H4 (cell line): ENCODE data around the gene NEDD4L. TPM values are rescaled to one million over a fixed set of nuclear protein-coding genes. Genes with fewer than 3 reads are reported as not detected.
A peak's percentile ranks its signal among the peaks of the same experiment; 100 is the strongest.

Experiments used
- DNase-seq: peaks from one replicate; pipeline ENCODE4 v3.0.0-alpha.2; 2015; ENCODE audit warnings: low spot score
- total RNA-seq: library from RNA; depleted of rRNA; stranded (reverse); fragments of >200 nt; shearing (Covaris generic); gene quantifications from 2 replicates; pipeline ENCODE4 v1.2.3, GENCODE V29; 2014

NEDD4L gene
- total RNA-seq, 1 experiment from 2014 or later = 20.4 TPM

- no peak for DNase-seq
Observed at GRCh38 chr18:58118536-58118935, 74.5 kb downstream of the NEDD4L start.

GRCh38 chr18:58119819-58120218, 75.8 kb downstream of the NEDD4L start:
- DNase-seq = no peak

- no peak for DNase-seq
Observed at GRCh38 chr18:58124475-58124874, 80.4 kb downstream of the NEDD4L start.

- no peak for DNase-seq
Observed at GRCh38 chr18:58125183-58125582, 81.2 kb downstream of the NEDD4L start.

GRCh38 chr18:58125756-58126155, 81.7 kb downstream of the NEDD4L start:
- DNase-seq = no peak

GRCh38 chr18:58128381-58129374, 84.7 kb downstream of the NEDD4L start:
- DNase-seq = peak; percentile 13

GRCh38 chr18:58132595-58133261, 88.7 kb downstream of the NEDD4L start:
- DNase-seq = no peak

- DNase-seq = peak; percentile 95
Observed at GRCh38 chr18:58135183-58135641, 91.2 kb downstream of the NEDD4L start.

GRCh38 chr18:58135701-58136331, 91.8 kb downstream of the NEDD4L start:
- peak; percentile 80 for DNase-seq

- no peak for DNase-seq
Observed at GRCh38 chr18:58136879-58137278, 92.9 kb downstream of the NEDD4L start.

GRCh38 chr18:58139459-58140386, 95.7 kb downstream of the NEDD4L start:
- DNase-seq = no peak

- no peak for DNase-seq
Observed at GRCh38 chr18:58140387-58141325, 96.6 kb downstream of the NEDD4L start.

GRCh38 chr18:58143386-58143785, 99.4 kb downstream of the NEDD4L start:
- peak; percentile 93 for DNase-seq

GRCh38 chr18:58144106-58144505, 100.1 kb downstream of the NEDD4L start:
- DNase-seq = no peak

- DNase-seq = no peak
Observed at GRCh38 chr18:58144671-58145285, 100.8 kb downstream of the NEDD4L start.

- DNase-seq = no peak
Observed at GRCh38 chr18:58146099-58146498, 102.1 kb downstream of the NEDD4L start.

- no peak for DNase-seq
Observed at GRCh38 chr18:58148954-58149471, 105.0 kb downstream of the NEDD4L start.

- no peak for DNase-seq
Observed at GRCh38 chr18:58150772-58151171, 106.7 kb downstream of the NEDD4L start.

- DNase-seq = no peak
Observed at GRCh38 chr18:58152216-58152615, 108.2 kb downstream of the NEDD4L start.
